ENCODE measurements around the gene INPP5E.
A peak's percentile ranks its signal among the peaks of the same experiment; 100 is the strongest.

The INPP5E gene

GRCh38 chr9:136439481-136440408, at the start of gene INPP5E:
Gene INPP5E (minus strand): TSS chr9:136439845. CDS start chr9:136439419, 426 bp downstream.
- peak; percentile 37 to 72 for DNase-seq (ENCODE audit: low read depth in 2 of 2)

GRCh38 chr9:136488247-136489214, 48.9 kb upstream of the INPP5E start:
- DNase-seq (ENCODE audit: low read depth in 2 of 2) = peak; percentile 42 to 56

- DNase-seq (ENCODE audit: low read depth in 2 of 2) = no peak
These were observed 48.0 kb upstream of the INPP5E start for GRCh38 chr9:136487672-136488071.

GRCh38 chr9:136486823-136487620, 47.4 kb upstream of the INPP5E start:
- no peak for DNase-seq (ENCODE audit: low read depth in 2 of 2)

- no peak for DNase-seq (ENCODE audit: low read depth in 2 of 2)
These were observed 46.5 kb upstream of the INPP5E start for GRCh38 chr9:136486131-136486530.

GRCh38 chr9:136485049-136486045, 45.7 kb upstream of the INPP5E start:
- peak; percentile 68 to 70 for DNase-seq (ENCODE audit: low read depth in 2 of 2)

- no peak for DNase-seq (ENCODE audit: low read depth in 2 of 2)
These were observed 44.8 kb upstream of the INPP5E start for GRCh38 chr9:136484153-136485048.

GRCh38 chr9:136483589-136484152, 44.0 kb upstream of the INPP5E start:
- DNase-seq (ENCODE audit: low read depth in 2 of 2) = peak; percentile 78 to 94

- DNase-seq (ENCODE audit: low read depth in 2 of 2) = peak; percentile 98 to 100
These were observed 43.3 kb upstream of the INPP5E start, which contains the start of gene SEC16A for GRCh38 chr9:136482793-136483588. Gene SEC16A (minus strand): TSS chr9:136483040. CDS start chr9:136477615, 5,425 bp downstream.

GRCh38 chr9:136482046-136482792, 42.6 kb upstream of the INPP5E start:
- DNase-seq (ENCODE audit: low read depth in 2 of 2) = no peak

GRCh38 chr9:136481558-136481957, 41.9 kb upstream of the INPP5E start:
- DNase-seq (ENCODE audit: low read depth in 2 of 2) = no peak

GRCh38 chr9:136476369-136477150, 36.9 kb upstream of the INPP5E start:
- DNase-seq (ENCODE audit: low read depth in 2 of 2) = no peak

GRCh38 chr9:136474974-136475865, 35.6 kb upstream of the INPP5E start:
- DNase-seq (ENCODE audit: low read depth in 2 of 2) = no peak

- DNase-seq (ENCODE audit: low read depth in 2 of 2) = no peak
These were observed 34.5 kb upstream of the INPP5E start for GRCh38 chr9:136474021-136474640.

- DNase-seq (ENCODE audit: low read depth in 2 of 2) = no peak
These were observed 33.7 kb upstream of the INPP5E start for GRCh38 chr9:136473354-136473721.
